Activated gamma-delta T cell treated with anti-CD3 and anti-CD28 coated beads, Interleukin-2, amount 50 U/mL, for 16 hours (primary cell): Measurements from ENCODE around the gene CUL1.

Experiments used
- DNase-seq: peaks from one replicate; pipeline ENCODE4 v3.0.0-alpha.2; 2020; ENCODE audit warnings: low read depth

The CUL1 gene

GRCh38 chr7:148804343-148805235 lies 105.9 kb downstream of the CUL1 start:
- DNase-seq = no peak

GRCh38 chr7:148806187-148806586 lies 107.5 kb downstream of the CUL1 start:
- no peak for DNase-seq

DNA sequence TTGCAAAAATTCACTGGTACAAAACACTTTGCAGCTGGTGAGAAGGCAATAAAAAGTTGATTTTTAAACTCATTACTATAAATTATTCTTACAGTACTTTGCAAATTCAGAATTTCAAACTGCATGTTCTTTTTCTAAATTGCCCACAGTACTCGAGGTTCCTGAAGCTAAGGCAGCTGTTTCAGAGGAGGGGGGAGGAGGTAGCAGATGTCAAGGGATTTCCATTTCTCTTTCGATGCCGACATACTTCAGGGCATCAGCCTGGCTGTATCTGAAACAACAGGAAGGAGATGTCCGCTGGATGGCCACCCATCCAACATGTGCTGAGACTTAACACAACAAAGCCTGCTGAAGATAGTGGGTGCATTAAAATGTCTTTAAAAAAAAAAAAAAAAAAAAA lies 108.7 kb downstream of the CUL1 start:
- DNase-seq = no peak

DNA sequence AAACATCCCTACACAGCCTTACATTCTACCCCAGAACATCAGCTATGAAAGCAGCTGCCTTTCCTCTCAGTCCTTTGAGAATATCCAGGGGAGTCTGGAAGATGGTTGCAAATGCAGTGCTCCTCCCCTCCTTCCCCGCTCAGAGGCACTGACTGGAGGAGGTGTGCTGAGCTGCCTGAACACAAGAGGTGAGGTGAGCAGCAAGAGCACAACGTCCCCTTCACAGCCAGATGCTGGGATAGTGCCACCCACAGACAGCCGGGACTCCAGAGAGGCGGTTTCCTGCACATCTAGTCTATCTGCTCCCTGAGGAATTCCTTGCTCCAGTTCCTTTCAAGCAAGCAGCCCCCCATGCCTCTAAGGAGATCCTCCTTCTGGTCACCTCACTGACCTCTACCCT lies 111.2 kb downstream of the CUL1 start:
- DNase-seq = no peak

- no peak for DNase-seq
Observed at GRCh38 chr7:148811892-148812291, 113.2 kb downstream of the CUL1 start.

DNA sequence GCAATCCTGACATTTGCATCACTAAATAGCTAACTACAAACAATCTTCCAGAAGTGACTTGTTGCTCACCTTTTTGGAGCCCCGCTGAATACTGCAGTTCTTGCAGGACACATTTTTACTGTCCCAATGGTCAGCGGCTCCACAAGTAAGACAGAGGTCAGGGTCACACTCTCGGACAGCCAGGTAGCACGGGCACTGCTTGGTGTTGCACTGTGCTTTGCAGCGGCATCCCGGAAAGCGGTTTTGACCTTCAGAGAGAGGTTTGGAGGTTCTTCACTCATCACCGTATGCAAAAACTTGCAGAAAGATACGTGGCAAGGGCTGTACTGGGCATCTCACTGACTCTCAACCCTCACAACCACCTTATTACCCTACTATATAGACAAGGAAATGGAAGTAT lies 115.2 kb downstream of the CUL1 start:
- no peak for DNase-seq

DNA sequence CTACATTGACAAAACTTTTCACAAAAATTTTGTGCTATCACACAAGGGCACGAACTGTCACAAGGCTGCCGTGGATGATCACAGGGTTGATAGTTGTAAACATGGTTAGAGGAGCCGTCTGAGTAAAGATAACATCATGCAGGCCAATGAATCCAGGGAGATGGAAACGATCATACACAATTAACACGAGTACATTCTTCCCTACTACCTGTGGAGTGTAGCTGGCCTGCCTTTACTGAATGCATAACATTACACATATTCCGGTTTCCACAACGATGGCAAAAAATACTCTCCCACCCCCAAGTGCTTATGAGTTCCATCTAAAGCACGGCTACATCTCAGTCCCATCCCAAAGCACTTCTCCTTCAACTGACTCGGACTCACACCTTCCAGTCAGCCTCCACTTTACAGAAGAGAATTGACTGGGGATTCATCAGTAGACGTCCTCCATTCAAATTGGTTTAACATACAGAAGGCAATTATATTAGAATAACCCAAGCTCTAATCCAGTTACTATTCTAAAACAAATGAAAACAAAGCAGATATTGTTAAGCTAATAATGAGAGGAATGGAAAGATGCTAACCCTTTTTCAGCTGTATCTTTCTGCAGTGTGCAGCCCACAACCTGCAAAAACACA lies 116.3 kb downstream of the CUL1 start:
- no peak for DNase-seq

DNA sequence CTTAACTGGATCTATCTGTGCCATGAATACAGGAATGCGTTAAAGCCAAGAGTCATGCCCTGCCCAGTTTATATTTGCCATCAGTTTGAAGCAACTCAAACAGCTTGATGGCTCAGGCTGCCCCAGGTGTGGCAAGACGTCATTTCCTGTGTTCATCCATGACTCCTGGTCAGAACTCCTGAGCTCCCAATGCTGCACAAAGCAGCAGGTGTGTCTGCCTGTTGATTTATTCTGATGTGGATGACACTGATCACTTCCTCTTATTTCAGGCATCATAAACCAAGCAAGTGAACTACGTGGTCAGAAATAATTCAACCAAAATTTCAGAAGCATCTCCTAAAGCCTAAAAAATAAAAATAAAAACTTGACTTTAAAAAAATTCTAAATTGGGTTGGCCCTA lies 116.9 kb downstream of the CUL1 start:
- no peak for DNase-seq

- no peak for DNase-seq
Observed at GRCh38 chr7:148819697-148820360, 121.1 kb downstream of the CUL1 start.

DNA sequence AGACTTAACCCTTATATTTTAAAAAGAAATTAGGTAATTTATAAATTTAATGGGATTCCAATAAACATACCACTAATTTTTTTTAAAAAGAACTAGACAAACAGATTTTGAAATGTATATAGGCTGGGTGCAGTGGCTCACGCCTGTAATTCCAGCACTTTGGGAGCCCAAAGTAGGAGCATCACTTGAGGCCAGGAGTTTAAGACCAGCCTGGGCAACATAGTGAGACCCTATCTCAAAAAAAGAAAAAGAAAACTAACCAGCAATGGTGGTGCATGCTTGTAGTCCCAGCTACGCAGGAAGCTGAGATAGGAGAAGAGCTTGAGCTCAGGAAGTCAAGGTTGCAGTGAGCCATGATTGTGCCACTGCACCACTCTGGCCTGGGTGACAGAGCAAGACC lies 122.7 kb downstream of the CUL1 start:
- DNase-seq = no peak

DNA sequence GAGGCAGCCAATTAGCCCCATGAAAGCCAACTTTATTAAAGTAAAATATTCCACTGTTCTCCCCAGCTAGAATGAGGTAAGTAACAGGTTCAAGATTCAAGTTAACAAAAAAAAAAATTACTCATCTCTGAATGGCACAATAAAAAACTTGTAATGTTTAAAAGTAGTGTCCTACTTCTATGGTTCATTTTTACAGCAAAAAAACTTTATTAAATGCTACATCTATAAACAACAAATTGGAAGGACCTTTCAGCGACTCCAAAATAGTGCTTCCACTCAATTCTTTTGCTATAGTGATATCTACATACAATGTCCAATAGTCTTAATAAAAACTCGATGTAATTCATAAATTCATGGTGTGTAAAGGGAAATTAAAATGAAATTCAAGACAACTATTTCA lies 126.2 kb downstream of the CUL1 start:
- no peak for DNase-seq

GRCh38 chr7:148825338-148825737 lies 126.6 kb downstream of the CUL1 start:
- no peak for DNase-seq

DNA sequence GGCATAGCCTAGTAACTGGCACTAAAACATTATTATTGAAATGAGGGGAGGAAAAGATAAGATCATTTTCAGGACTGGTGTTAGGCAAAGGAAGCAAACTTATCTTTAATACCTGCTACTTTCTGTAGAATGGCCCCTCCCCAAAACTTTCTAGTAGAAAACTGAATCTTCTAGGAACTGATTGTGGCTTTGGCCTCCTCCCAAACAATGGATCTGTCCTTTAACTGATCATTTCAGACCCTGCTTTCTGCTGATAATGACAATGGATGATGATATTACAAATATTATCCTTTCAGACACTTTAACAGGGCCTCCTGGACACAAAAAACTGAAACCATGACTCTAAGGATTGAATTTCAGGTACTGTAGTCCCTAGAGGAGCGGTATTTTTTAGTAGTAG lies 130.3 kb downstream of the CUL1 start:
- no peak for DNase-seq

DNA sequence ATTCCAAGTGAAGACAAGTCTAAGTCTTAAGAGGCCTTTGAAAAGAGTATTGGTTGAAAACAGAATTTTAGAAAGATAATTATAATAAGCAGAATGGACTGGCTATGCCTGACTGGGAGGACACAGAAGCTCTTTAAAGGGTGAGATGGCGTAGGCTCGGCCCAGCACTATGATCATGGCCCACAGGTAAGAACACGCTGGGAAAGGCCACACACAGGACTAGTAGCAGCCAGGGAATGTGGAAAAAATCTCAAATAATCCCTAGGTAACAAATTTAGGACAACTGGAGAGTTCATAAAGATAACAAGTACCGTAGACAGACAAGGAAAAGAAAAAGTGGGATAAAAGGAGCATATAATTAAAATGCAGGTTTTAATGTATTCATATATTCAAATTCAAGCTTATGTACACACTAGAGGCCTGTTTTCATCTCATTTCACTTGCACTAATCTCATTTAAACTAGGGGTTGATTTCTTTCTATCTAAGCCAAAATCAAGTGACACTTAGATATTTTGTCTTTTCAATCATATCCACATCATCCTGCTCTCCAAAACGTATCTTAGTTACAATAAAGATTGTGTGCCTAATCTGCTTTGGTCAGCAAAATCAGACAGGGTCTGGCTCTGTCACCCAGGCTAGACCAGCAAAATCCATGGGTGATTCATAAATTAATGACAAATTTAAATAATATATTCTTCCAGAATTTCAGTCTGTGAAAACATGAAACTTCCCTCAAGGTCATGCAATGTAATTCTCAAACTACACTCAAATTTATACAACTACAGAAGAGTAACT lies 132.4 kb downstream of the CUL1 start:
- no peak for DNase-seq

- no peak for DNase-seq
Observed at GRCh38 chr7:148831782-148832181, 133.1 kb downstream of the CUL1 start.

DNA sequence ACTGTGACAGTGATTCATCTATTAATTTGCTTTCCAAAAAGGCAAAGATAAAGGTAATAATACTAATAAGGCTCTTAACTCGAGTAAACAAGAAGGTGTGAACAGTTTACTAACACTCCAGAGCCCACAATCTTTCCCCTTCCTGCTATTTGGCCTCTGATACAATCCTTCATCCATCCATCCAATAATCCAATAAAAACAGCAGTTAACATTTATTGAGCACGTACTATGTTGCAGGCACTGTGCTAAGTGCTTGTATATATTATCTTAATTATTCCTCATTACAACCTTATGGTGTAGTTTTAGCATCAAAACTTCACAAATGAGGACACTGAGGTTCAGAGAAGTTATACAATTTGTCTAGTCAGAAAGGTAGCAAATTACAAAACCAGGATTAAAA lies 135.9 kb downstream of the CUL1 start:
- DNase-seq = no peak

DNA sequence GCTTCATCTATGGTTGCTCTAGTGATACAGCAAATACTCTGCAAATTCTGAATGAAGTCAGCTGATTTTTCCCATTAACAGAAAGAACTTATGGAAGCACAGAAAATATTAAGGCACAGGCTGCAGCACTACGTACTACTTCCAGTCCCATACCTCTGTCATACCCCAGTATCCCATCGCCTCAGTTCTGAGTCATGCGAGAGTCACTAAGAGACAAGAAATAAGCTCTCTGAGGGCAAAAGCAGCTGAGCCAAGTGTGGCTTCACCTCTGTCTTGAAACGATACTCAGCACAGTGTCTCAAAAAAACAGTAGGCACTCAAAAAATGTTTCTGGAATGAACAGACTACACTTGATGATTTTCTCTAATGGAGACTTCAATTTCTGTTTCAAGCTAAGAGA lies 137.2 kb downstream of the CUL1 start:
- no peak for DNase-seq

GRCh38 chr7:148838905-148839304 lies 140.2 kb downstream of the CUL1 start:
- no peak for DNase-seq

DNA sequence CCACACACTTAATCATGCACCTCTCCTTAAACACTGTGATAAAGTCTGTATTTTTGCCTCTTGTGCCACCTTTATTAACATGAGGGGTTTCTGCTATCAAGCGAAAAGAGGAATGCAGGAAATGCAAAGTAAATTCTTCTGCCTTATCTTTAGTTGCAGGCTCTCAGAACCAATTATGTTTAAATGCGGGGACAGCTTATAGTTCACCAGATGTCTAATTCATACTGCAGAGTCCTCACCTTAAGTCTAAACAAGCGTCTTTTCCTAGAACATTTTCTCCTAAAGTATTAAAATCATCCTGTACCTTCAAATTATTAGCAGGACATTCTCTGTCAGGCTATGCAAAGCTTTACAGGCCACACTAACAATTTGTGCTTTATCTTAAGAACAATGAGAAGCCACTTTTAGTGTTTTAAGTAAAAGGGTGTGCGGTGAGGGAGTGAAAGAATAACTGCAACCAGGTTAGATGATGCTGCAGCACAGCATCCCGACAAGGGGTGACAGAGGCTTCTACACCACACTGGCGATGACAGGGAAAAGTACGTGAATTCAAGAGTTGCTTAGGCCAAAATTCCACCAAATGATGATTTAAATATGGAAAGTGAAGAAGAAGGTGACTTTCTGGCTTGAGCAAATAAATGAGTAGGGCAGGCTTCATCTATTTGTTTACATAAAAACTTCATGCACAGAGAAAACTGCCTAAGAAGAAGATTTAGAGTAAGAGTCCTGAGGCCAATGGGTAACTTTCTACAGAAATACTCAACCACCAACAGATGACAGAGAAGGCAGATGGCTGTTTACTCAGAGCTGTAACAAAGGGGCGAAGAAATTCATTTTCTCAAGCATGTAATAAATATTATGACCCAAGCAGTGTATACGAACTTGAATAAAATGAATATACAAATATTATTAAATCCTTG lies 149.4 kb downstream of the CUL1 start:
- no peak for DNase-seq

DNA sequence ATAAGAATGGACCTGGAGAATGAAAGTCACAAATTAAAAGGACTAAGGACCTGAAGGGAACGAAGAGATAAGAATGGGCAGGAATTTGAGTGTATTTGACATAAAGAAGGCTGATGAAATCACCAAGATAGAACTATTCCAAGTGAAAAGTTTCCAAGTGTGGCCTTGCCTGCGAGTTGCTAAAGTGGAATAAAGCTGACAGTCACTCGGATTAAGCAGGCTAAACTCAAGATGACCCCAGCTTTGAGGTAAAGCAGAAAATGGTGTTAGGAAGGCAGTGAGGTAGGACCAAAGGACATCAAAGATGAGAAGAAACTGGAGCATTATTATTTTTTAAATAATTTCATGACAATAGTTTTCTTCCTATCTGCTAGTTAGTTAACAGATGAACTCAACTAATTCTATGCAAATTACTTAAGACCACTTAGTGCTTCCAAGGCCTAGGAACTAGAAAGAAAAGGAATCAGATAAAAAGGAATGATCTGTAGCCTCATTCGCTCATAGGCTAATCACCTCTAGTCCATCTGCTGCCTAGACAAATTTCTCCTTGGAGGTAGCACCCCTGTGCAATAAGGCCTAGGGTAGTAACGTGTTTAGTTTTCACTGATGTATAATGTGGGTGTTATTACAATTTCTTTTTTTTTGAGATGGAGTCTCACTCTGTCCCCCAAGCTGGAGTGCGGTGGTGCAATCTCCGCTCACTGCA lies 150.8 kb downstream of the CUL1 start:
- no peak for DNase-seq

DNA sequence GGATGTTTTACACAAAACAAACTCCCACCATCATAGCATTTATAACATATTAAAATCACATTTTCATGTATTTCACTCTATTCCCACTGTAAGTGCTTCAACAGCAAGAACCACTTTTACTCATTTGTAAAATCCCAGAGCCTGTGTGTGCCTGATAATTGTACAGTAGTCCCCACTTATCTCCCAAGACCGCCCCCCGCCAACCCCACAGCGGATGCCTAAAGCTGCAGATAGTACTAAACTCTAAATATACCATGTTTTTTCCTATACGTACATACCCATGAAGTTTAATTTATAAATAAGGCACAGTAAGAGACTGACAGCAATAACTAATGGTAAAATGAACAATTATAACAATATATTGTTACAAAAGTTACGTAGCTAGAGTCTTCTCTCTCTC lies 151.9 kb downstream of the CUL1 start:
- no peak for DNase-seq
